Suprapubic skin (tissue), 4 donors: ENCODE results near the gene STX11. TPM values are rescaled to one million over a fixed set of nuclear protein-coding genes. Genes with fewer than 3 reads are reported as not detected.

Experiments used
- DNase-seq, 2 donors: peaks; one replicate each; pipeline ENCODE4 v3.0.0-alpha.2; 2019; ENCODE audit warnings: low spot score in 2 of 2
- H3K27ac ChIP-seq: fragments of 200-600 bp; sonication (generic); one replicate; pipeline ENCODE4 v1.5.1; 2019
- H3K27me3 ChIP-seq: fragments of 200-600 bp; sonication (generic); one replicate; pipeline ENCODE4 v1.5.1; 2019
- H3K36me3 ChIP-seq: fragments of 200-600 bp; sonication (generic); one replicate; pipeline ENCODE4 v1.5.1; 2019
- H3K4me1 ChIP-seq: fragments of 200-600 bp; sonication (generic); one replicate; pipeline ENCODE4 v1.5.1; 2019
- H3K4me3 ChIP-seq: fragments of 200-600 bp; sonication (generic); one replicate; pipeline ENCODE4 v1.5.1; 2019; ENCODE audit warnings: mild to moderate bottlenecking
- H3K9me3 ChIP-seq: fragments of 200-600 bp; sonication (generic); one replicate; pipeline ENCODE4 v1.5.1; 2019
- CTCF ChIP-seq, 2 donors: fragments of 200-600 bp in 1 of 2; fragments of 450-650 bp in 1 of 2; sonication (generic) in 1 of 2; IDR thresholded peaks; one replicate each; pipeline ENCODE4 v1.5.1; 2016 to 2019; ENCODE audit warnings: antibody characterized with exemption in 2 of 2, mild to moderate bottlenecking in 1 of 2, moderate library complexity in 1 of 2
- EP300 ChIP-seq: sonication (generic); formaldehyde crosslinking; IDR thresholded peaks from one replicate; pipeline ENCODE4 v1.6.1; 2017; ENCODE audit warnings: antibody characterized with exemption
- POLR2A ChIP-seq, 2 donors: fragments of 450-650 bp; IDR thresholded peaks; one replicate each; pipeline ENCODE4 v1.6.1; 2017; ENCODE audit warnings: antibody characterized with exemption in 2 of 2, mild to moderate bottlenecking in 2 of 2, moderate library complexity in 2 of 2
- POLR2AphosphoS5 ChIP-seq, 3 donors: sonication (generic); formaldehyde crosslinking; IDR thresholded peaks; one replicate each; pipeline ENCODE4 v1.6.1; 2017; ENCODE audit warnings: antibody characterized with exemption in 3 of 3
- WGBS: methylation state at CpG from one replicate; pipeline ENCODE4 v1.1.5; 2018; 5-methylcytosine and 5-hydroxymethylcytosine counted together
- total RNA-seq, 4 donors: library from RNA; depleted of rRNA; stranded (reverse); fragments of >200 nt; gene quantifications; one replicate each; pipeline ENCODE4 v1.1.0, GENCODE V29; 2016

The STX11 gene
- total RNA-seq, 4 donors from 2014 or later, result 12.4 to 28.2 (median 17.3) TPM

- Histone ChIP-seq H3K27ac (no peak overlapping the region), H3K36me3 (no peaks in the 10 kb centered on the region), H3K4me1 (no peaks in the 10 kb centered on the region), H3K9me3 (no peaks in the 10 kb centered on the region), H3K27me3 (no peaks in the 10 kb centered on the region), H3K4me3 (no peak overlapping the region)
- DNase-seq, result no peak
- no peak for TF ChIP-seq POLR2A (IDR thresholded peaks at IDR 0.05)
- no peak for TF ChIP-seq POLR2AphosphoS5 (IDR thresholded peaks at IDR 0.05)
- TF ChIP-seq CTCF (IDR thresholded peaks at IDR 0.05), result no peak
- WGBS, result 78% methylated on average over 2 of the region's 2 CpGs
Observed at GRCh38 chr6:144170044-144170443, 19.7 kb downstream of the STX11 start.

- H3K27ac ChIP-seq, result no peak overlapping the region
- no peaks in the 10 kb centered on the region for H3K4me1 ChIP-seq
- TF ChIP-seq POLR2A (IDR thresholded peaks at IDR 0.05), result no peak
- TF ChIP-seq EP300, result no peak
- no peak for TF ChIP-seq CTCF (IDR thresholded peaks at IDR 0.05)
- TF ChIP-seq POLR2AphosphoS5 (IDR thresholded peaks at IDR 0.05), result no peak
- no peaks in the 10 kb centered on the region for H3K9me3 ChIP-seq
- WGBS, result 67% methylated on average over 3 of the region's 3 CpGs
- no peaks in the 10 kb centered on the region for H3K27me3 ChIP-seq
- H3K4me3 ChIP-seq, result no peak overlapping the region
- H3K36me3 ChIP-seq, result no peaks in the 10 kb centered on the region
- DNase-seq, result no peak
Observed at GRCh38 chr6:144171406-144171805, 21.1 kb downstream of the STX11 start.

- H3K4me3 ChIP-seq, result no peak overlapping the region
- whole genome bisulfite sequencing, result 90% methylated on average over 5 of the region's 5 CpGs
Observed at GRCh38 chr6:144174006-144174405, 23.7 kb downstream of the STX11 start.

GRCh38 chr6:144176043-144176442, 25.7 kb downstream of the STX11 start:
- Histone ChIP-seq H3K9me3 (no peaks in the 10 kb centered on the region), H3K27ac (no peak overlapping the region), H3K27me3 (no peaks in the 10 kb centered on the region), H3K4me3 (no peak overlapping the region), H3K4me1 (no peaks in the 10 kb centered on the region), H3K36me3 (no peaks in the 10 kb centered on the region)
- DNase-seq, result no peak
- 80% methylated on average over 5 of the region's 5 CpGs for WGBS
- no peak for TF ChIP-seq POLR2AphosphoS5 (IDR thresholded peaks at IDR 0.05)
- TF ChIP-seq EP300, result no peak
- TF ChIP-seq CTCF (IDR thresholded peaks at IDR 0.05), result no peak
- TF ChIP-seq POLR2A (IDR thresholded peaks at IDR 0.05), result no peak

More at GRCh38 chr6:144174006-144174405, 23.7 kb downstream of the STX11 start:
- H3K9me3 ChIP-seq, result no peaks in the 10 kb centered on the region
- no peak for DNase-seq
- H3K27me3 ChIP-seq, result no peaks in the 10 kb centered on the region
- no peak overlapping the region for H3K27ac ChIP-seq
- no peaks in the 10 kb centered on the region for H3K36me3 ChIP-seq
- no peak for TF ChIP-seq CTCF (IDR thresholded peaks at IDR 0.05)
- no peak for TF ChIP-seq POLR2A (IDR thresholded peaks at IDR 0.05)
- TF ChIP-seq POLR2AphosphoS5 (IDR thresholded peaks at IDR 0.05), result no peak
- no peak for TF ChIP-seq EP300
- no peaks in the 10 kb centered on the region for H3K4me1 ChIP-seq

- no peak for DNase-seq
- no peaks in the 10 kb centered on the region for H3K27me3 ChIP-seq
- H3K9me3 ChIP-seq, result no peaks in the 10 kb centered on the region
- TF ChIP-seq CTCF (IDR thresholded peaks at IDR 0.05), result no peak
- TF ChIP-seq POLR2AphosphoS5 (IDR thresholded peaks at IDR 0.05), result no peak
- no peak for TF ChIP-seq POLR2A (IDR thresholded peaks at IDR 0.05)
- no peak for TF ChIP-seq EP300
- H3K4me3 ChIP-seq, result no peak overlapping the region
- H3K27ac ChIP-seq, result no peak overlapping the region
- no peaks in the 10 kb centered on the region for H3K4me1 ChIP-seq
- WGBS, result 91% methylated on average over 3 of the region's 3 CpGs
- H3K36me3 ChIP-seq, result no peaks in the 10 kb centered on the region
Observed at GRCh38 chr6:144177726-144178125, 27.4 kb downstream of the STX11 start.
